PC-3 (cell line): ENCODE data around the gene SMPD4. TPM values are rescaled to one million over a fixed set of nuclear protein-coding genes. Genes with fewer than 3 reads are reported as not detected.

Experiments
- ATAC-seq: fragments of 200-7000 bp; cut with Tn5 transposase; 2 replicates; pipeline ENCODE4 v1.9.1; 2020; ENCODE audit warnings: mild to moderate bottlenecking, moderate library complexity
- BruUV-seq: library from RNA; stranded (reverse); fragments of 400-500 nt; replicated peaks from 2 replicates; lab custom pipeline; 2021; lab: Mats Ljungman, UMichigan
- CTCF ChIA-PET: fragments of 300-600 bp; sonication (Branson Sonifier 250); formaldehyde crosslinking; loops from one replicate; lab custom pipeline; 2022; ENCODE audit warnings: antibody characterized with exemption; lab: Charles Lee
- POLR2A ChIA-PET: fragments of 300-600 bp; sonication (Branson Sonifier 250); formaldehyde crosslinking; loops from one replicate; lab custom pipeline; 2022; ENCODE audit warnings: antibody characterized with exemption; ENCODE audit not compliant: unreplicated experiment; lab: Charles Lee
- DNase-seq: peaks from one replicate; pipeline ENCODE4 v3.0.0-alpha.2; 2015
- H2AFZ ChIP-seq: fragments of 300-600 bp; sonication (generic); 2 replicates; pipeline ENCODE4 v1.6.0; 2016; ENCODE audit warnings: antibody characterized with exemption, low read length
- H3F3A ChIP-seq: fragments of 300-600 bp; sonication (generic); one replicate; pipeline ENCODE4 v1.6.0; 2017; ENCODE audit warnings: antibody characterized with exemption, low read length, control low read depth, mild to moderate bottlenecking; ENCODE audit not compliant: unreplicated experiment
- H3K27ac ChIP-seq: fragments of 300-600 bp; sonication (generic); 2 replicates; pipeline ENCODE4 v1.5.1; 2016; ENCODE audit warnings: mild to moderate bottlenecking, low read length
- H3K27me3 ChIP-seq: fragments of 300-600 bp; sonication (generic); 2 replicates; pipeline ENCODE4 v1.6.1; 2016; ENCODE audit warnings: low read length, mixed read lengths
- H3K36me3 ChIP-seq: fragments of 300-600 bp; sonication (generic); 2 replicates; pipeline ENCODE4 v1.6.1; 2016; ENCODE audit warnings: low read depth, mixed run types, low read length, mixed read lengths
- H3K4me1 ChIP-seq: fragments of 300-600 bp; sonication (generic); 2 replicates; pipeline ENCODE4 v1.5.1; 2016; ENCODE audit warnings: low read length; ENCODE audit not compliant: insufficient read depth
- H3K4me2 ChIP-seq: fragments of 300-600 bp; sonication (generic); 2 replicates; pipeline ENCODE4 v1.6.0; 2016; ENCODE audit warnings: low read length
- H3K4me3 ChIP-seq: fragments of 300-600 bp; sonication (generic); 2 replicates; pipeline ENCODE4 v1.5.1; 2016; ENCODE audit warnings: mild to moderate bottlenecking, low read length, mixed read lengths
- H3K79me2 ChIP-seq: fragments of 300-600 bp; sonication (generic); 2 replicates; pipeline ENCODE4 v1.6.1; 2017; ENCODE audit warnings: low read length, mixed read lengths
- H3K9ac ChIP-seq: fragments of 300-600 bp; sonication (generic); 2 replicates; pipeline ENCODE4 v1.6.0; 2016; ENCODE audit warnings: mild to moderate bottlenecking, low read length
- H3K9me2 ChIP-seq: fragments of 300-600 bp; sonication (generic); replicated peaks from 2 replicates; pipeline ENCODE4 v1.6.1; 2016; ENCODE audit warnings: mixed run types, low read length, mixed read lengths
- H3K9me3 ChIP-seq: fragments of 300-600 bp; sonication (generic); 2 replicates; pipeline ENCODE4 v1.6.1; 2016; ENCODE audit warnings: low read length, mixed read lengths
- H4K20me1 ChIP-seq: fragments of 300-600 bp; sonication (generic); 2 replicates; pipeline ENCODE4 v1.6.1; 2016; ENCODE audit warnings: low read length, mixed read lengths
- CTCF ChIP-seq: fragments of 300-600 bp; sonication (generic); conservative IDR thresholded peaks from 2 replicates; pipeline ENCODE4 v1.5.1; 2017; ENCODE audit warnings: antibody characterized with exemption, low read depth, mild to moderate bottlenecking, low read length
- EZH2 ChIP-seq: fragments of 300-600 bp; sonication (generic); IDR thresholded peaks from one replicate; pipeline ENCODE4 v1.6.1; 2017; ENCODE audit warnings: antibody characterized with exemption, mild to moderate bottlenecking, low read length; ENCODE audit not compliant: unreplicated experiment
- EZH2phosphoT487 ChIP-seq: fragments of 300-600 bp; sonication (generic); IDR thresholded peaks from 2 replicates; pipeline ENCODE4 v1.6.1; 2018; ENCODE audit warnings: mild to moderate bottlenecking, antibody characterized with exemption, low read length, borderline replicate concordance
- intact Hi-C: fragments of 100-400 bp; cut with micrococcal nuclease; formaldehyde crosslinking; loops from 2 replicates; pipeline ENCODE4 v1.9.0; 2023
- total RNA-seq: library from RNA; depleted of rRNA; stranded (reverse); fragments of >200 nt; gene quantifications from 2 replicates; pipeline ENCODE4 v1.2.3, GENCODE V29; 2014

The SMPD4 gene
- total RNA-seq, 1 experiment from 2014 or later: 64.4 TPM

GRCh38 chr2:130187268-130187667, 5.9 kb upstream of the SMPD4 start:
- H3K4me1 ChIP-seq: peaks cover 13% of the 10 kb centered on the region
- no peak overlapping the region for H3K9ac ChIP-seq
- H3K27ac ChIP-seq: no peak overlapping the region
- no TSS peak for BruUV-seq
- no peak overlapping the region for H3K4me2 ChIP-seq
- no peak for ATAC-seq
- no peak for DNase-seq
- CTCF ChIA-PET: no interaction called here
- TF ChIP-seq EZH2: no peak
- no peak for TF ChIP-seq EZH2phosphoT487
- TF ChIP-seq CTCF: no peak
- intact Hi-C loops: no loop called here
- H3F3A ChIP-seq: no peaks in the 10 kb centered on the region
- no peaks in the 10 kb centered on the region for H3K9me2 ChIP-seq
- peaks cover 24% of the 10 kb centered on the region for H3K79me2 ChIP-seq
- no peak overlapping the region for H3K4me3 ChIP-seq
- no peaks in the 10 kb centered on the region for H3K27me3 ChIP-seq
- no peaks in the 10 kb centered on the region for H3K36me3 ChIP-seq
- no peaks in the 10 kb centered on the region for H3K9me3 ChIP-seq
- POLR2A ChIA-PET: no interaction called here
- no peaks in the 10 kb centered on the region for H4K20me1 ChIP-seq
- no peak overlapping the region for H2AFZ ChIP-seq

GRCh38 chr2:130186391-130186790, 5.0 kb upstream of the SMPD4 start:
- H3K4me3 ChIP-seq: no peak overlapping the region
- peaks cover 13% of the 10 kb centered on the region for H3K4me1 ChIP-seq
- no peaks in the 10 kb centered on the region for H3K36me3 ChIP-seq
- no peak for TF ChIP-seq EZH2
- CTCF ChIA-PET: no interaction called here
- no peak overlapping the region for H3K4me2 ChIP-seq
- H3F3A ChIP-seq: no peaks in the 10 kb centered on the region
- no peaks in the 10 kb centered on the region for H3K9me2 ChIP-seq
- no peak overlapping the region for H3K27ac ChIP-seq
- no peak overlapping the region for H2AFZ ChIP-seq
- H4K20me1 ChIP-seq: no peaks in the 10 kb centered on the region
- peaks cover 26% of the 10 kb centered on the region for H3K79me2 ChIP-seq
- intact Hi-C loops: no loop called here
- H3K9me3 ChIP-seq: no peaks in the 10 kb centered on the region
- POLR2A ChIA-PET: no interaction called here
- H3K27me3 ChIP-seq: no peaks in the 10 kb centered on the region
- ATAC-seq: no peak
- BruUV-seq: no TSS peak
- peak; percentile 6 for DNase-seq
- no peak overlapping the region for H3K9ac ChIP-seq

- ATAC-seq (no peak), DNase-seq (no peak)
- no TSS peak for BruUV-seq
- Histone ChIP-seq H3K27me3 (no peaks in the 10 kb centered on the region), H3K9me2 (no peaks in the 10 kb centered on the region), H3K36me3 (no peaks in the 10 kb centered on the region), H3K9me3 (no peaks in the 10 kb centered on the region), H3F3A (no peaks in the 10 kb centered on the region), H4K20me1 (no peaks in the 10 kb centered on the region), H3K4me2 (no peak overlapping the region), H2AFZ (no peak overlapping the region), H3K79me2 (peaks cover 31% of the 10 kb centered on the region), H3K4me3 (no peak overlapping the region), H3K27ac (no peak overlapping the region), H3K9ac (no peak overlapping the region), H3K4me1 (peaks cover 13% of the 10 kb centered on the region)
- ChIA-PET CTCF (no interaction called here), POLR2A (no interaction called here)
- TF ChIP-seq EZH2 (no peak), CTCF (no peak), EZH2phosphoT487 (no peak)
- intact Hi-C loops: no loop called here
Measured at GRCh38 chr2:130185896-130186295, 4.5 kb upstream of the SMPD4 start.
